GM19463 (cell line): Measurements from ENCODE around the gene VAC14.

ENCODE experiments used
- ATAC-seq: cut with Tn5 transposase; IDR thresholded peaks from one replicate; pipeline ENCODE4 v1.9.1; 2021; ENCODE audit warnings: mild to moderate bottlenecking, moderate library complexity; ENCODE audit not compliant: unreplicated experiment

Gene VAC14

DNA sequence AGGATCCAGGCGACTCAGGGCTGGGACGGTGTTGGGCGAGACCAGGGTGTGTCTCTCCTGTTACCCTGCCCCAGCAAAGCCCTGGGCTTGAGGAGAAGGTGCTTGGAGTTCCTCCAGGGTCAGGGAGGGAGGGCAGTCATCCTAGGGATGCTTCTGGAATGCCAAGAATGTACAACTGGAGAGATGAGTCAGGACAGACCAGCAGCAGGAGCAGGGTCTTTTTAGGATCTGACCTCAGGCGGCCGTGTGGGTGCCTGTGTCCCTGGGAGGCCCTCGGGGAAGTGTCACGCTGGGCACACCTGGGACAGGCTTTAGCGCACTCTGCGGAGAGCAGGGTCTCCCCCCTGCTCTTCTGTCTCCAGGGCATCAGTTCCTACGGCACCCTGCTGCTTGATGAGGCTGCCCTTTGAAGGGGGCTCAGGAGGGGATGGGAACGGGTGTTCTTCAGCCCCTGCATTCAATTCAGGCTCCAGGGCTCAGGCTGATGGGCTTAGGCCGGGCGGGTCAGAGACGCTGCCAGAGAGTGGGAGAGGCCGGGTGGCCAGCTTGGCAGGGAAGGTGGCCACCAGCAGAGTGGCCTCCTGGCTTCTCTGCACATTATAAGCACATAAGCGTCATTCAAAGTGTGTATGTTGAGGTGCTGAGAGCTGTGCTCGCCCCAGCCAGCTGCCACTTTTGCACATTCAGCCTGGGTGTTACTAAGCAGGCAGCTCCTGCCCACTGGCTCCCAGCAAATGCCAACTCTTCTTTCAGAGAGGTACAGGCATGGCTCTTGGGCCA lies 106.7 kb downstream of the VAC14 start:
- ATAC-seq = no peak

GRCh38 chr16:70692873-70693671 lies 107.9 kb downstream of the VAC14 start:
- no peak for ATAC-seq

GRCh38 chr16:70692130-70692872 lies 108.7 kb downstream of the VAC14 start:
- no peak for ATAC-seq

- no peak for ATAC-seq
These were observed 109.5 kb downstream of the VAC14 start for GRCh38 chr16:70691223-70692129.

DNA sequence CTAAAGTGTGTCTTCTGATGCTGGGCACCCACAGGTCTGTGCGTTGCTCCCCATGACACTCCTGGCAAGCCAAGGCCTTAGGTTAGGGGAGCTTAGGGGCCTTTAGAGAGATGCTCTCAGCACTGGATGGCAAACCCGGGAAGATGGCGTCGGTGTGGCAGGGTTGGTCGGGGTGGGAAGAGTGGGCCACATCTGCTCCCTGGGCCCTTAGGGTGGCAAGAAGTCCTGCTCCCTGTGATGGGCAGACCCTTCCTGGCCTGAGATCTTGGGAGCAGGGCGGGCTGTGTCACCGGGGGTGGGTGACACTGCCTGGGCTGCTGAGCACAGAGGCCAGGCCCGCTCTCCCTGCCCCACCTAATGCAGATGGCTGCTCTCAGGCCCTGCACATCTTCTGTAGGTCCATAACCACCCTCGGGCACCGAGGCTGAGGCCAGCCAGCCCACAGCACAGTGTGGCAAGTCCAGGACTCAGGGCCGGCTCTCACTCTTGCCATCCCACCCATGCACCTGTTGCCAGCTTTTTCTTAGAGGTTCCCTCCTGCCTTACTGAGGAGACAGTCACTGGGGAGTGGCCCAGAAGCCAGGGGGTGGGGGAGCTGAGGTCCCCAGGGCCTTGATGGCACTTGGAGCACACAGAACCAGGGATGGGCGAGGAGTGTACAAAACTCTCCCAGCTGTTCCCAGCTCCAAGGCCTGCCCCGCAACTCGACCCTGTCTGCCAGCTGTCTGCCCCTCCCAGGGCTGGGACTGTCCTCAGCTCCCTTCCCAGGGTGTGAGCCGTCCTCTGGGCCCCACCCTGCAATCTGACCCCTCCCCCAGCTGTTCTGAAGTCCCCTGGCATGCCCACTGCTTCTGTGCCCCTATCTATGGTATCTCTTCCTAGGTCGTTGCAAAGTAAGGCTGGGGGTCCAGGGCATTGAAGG lies 110.7 kb downstream of the VAC14 start:
- no peak for ATAC-seq

DNA sequence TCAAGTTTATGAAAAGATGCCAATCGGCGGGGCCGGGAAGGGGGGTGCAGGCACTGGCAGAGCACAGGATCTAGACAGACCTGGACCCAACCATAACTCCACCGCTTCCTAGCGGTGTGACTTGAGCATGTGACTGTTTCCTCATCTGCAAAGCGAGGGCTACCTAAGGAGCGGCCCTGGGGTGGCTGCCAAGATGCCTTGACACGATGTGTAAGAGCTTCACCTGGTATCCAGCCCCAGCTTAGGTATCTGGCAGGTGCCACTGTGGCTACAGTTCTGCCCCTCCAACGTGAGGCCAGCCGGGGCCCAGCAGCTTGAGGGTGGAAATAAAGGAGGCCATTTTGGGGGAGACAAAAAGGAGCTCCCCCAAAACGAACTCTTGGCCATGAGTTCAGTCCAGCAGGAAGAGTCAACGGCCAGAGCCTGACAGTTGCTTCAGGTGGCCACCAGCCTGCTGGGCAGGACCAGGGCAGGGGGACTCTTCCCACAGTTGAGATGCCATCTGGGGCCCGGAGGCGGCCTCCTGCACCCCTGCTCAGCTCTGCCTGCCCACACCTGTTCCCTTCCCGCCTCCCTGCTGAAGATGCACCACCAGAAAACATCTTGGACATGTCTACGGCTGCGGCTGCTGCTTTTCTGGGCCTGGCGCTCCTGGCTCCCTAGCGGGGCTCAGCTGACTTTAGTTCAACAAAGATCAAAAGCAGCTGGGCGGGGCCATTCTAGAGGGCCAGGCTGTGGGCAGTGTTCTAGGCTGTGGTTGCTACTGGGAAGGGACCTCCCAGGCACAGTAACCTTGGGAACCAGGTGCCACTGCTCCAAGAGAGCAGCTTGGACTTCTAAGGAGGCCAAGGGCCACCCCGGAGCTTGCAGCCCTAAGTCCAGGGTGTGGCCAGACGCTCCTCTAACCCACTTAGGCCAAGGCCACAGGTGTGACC lies 111.7 kb downstream of the VAC14 start:
- no peak for ATAC-seq

DNA sequence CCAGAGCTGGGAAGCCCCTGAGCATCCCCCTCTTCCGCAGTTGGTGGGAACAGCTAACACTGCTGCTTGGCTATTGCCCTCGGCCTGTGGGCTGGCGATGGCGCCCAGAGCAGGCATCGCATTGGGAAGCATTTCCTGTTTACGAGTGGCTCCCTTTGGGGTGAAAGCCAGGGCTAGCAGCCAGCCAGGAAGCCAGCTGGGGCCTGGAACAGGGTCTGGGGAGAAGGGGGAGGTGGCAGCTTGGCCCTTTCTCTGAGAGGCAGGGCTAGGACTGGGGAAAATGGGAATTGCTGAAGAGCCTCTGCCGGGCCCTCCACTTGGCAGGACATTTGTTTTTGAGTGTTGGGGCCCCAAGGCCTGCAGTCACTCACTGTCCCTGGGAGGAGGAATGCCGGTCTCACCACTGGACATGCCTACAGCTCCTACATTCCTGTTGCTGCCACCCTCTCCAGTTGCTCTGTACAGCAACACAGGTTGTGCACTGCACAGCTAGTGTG lies 112.7 kb downstream of the VAC14 start:
- ATAC-seq = no peak

DNA sequence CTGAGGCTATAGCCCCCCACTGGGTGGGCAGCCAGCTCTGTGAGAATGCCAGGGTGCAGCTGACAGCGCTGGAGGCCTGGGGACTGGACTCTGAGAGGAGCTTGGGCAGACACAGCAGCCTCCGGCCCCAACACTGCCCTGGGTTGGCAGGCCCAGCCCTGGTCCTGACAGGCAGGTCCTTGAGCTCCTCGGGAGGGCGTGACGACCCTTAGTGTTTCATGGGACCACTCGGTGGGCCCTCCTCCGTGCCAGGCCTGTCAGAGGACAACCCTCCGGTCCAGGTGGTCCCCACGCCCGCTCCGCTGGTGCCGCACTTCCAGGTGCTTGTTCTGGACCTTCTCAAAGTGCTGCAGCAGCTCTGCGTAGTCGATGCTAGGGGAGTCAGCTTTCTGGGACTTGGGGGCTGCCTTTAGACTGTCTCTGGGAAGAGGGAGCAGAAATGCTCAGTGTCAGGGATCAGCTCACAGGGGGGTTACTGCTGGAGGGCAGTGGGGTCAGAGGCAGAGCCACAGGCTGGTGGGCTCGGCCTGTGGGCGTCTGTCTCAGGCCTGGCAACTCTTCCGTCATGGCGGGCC lies 113.2 kb downstream of the VAC14 start:
- no peak for ATAC-seq

- no peak for ATAC-seq
These were observed 113.9 kb downstream of the VAC14 start for GRCh38 chr16:70687102-70687511.

GRCh38 chr16:70686376-70687101 lies 114.4 kb downstream of the VAC14 start:
- no peak for ATAC-seq

- no peak for ATAC-seq
These were observed 115.0 kb downstream of the VAC14 start, which contains the start of gene MTSS2 for GRCh38 chr16:70685938-70686375. Gene MTSS2 (minus strand): TSS chr16:70686053. CDS start chr16:70685791, 262 bp downstream.

DNA sequence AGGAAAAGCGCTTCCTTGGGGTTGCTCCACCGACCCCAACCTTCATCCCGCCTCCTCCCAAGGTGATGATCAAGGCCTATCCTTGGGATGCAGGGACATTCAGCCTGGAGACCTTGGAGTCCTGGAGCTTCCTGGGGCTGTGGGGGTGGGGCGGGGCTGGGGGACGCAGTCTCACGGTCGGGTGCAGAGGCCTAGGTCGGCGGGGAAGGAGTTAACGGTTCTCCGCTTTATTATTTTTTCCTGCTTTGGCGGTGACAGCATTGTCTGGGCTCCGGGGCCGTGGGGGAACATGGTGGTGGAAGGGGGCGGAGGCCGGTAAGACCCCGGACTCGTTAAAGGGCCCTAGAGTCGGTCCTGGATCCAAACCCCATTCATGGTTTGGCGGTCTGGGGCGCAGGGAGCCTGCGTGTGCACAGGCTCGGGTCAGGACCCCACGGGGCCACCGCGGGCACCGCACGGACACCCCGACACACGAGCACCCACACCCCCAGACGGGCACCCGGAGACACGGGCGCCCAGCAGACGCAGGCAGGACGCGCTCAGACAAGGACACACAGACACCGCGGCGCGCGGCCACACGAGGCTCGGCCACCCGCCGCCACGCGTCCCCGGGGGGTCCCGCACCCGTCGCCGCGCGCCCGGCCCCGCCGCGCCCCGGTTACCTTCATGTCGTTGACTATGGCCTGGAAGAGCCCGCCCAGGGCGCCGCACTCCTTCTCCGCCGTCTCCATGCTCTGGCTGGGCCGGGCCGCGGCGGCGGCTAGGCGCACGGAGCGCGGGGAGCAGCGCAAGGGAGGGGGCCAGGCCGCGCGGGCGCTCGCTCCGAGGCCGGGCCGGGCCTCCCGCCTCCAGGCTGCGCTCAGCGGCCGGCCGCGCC lies 115.7 kb downstream of the VAC14 start:
- ATAC-seq = no peak

DNA sequence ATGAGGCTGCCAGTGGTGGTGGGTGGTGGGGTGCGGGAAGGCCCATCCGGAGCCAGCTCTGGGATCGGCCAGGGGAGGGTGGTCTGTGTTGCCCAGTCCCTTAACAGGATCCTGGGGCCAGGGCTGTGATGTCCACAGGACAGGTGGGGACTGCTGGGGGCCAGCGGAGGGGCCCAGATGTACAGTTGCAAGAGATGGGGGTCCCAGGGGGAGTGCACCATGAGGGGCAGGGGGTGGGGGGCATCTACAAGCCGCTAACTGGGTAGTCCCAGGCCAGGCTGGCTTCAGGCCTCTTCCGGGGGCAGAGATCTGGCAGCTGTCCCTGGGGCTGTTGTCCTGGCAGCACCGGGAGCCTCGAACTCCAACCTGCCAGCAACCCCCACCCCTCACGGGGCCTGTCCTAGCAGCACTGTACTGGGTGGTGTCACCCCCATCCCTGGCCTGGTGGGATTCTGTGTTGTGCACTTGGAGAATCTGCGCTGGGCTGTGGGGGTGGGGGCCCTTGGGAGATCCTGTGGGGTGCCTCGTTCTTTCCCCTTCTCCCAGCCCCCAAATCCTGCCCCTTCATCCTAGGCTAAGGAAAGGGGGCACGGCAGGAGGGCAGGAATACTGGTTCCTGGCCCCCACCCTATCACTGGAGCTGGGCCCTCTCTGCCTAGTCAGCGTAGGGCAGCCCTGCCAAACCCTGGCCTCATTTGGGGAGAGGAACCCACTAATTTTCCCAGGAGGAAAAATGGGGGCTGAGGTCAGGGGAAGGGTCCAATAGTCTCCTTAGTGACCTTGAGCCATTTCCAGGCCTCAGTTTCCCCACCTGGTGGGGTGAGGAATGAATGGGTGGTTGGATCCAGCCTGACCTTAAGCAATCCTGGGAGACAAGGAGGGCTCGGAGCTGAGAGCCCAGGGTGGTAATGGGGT lies 116.6 kb downstream of the VAC14 start:
- ATAC-seq = no peak

- no peak for ATAC-seq
These were observed 117.6 kb downstream of the VAC14 start for GRCh38 chr16:70683146-70683944.
